ENCODE measurements around the gene NCOA5.
A peak's percentile ranks its signal among the peaks of the same experiment; 100 is the strongest.

NCOA5 gene

DNA sequence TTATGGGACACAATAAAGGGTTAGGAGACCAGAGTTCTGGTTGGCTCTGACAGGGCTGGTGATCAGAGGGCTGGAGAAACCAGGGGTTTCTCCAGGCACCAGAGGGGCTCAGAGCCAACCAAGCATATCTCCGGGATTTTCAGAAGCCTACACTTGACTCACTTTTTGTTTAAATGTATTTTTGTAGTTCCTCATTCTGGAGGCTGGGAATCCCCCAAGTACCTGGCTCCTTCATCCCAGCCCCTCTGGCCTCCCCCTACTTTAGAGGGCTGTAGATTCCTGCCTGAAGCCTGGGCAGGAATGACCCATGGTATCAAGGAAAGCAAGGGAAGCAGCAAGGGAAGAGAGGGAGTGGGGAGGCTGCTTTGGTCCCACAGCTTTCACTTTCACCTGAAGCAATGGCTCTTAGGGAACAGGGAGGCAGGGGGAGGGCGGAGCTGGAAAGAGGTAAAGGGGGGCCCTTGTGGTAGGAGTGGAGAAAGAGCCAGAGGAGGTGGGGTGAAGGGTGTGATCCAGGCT is 29.3 kb upstream of the NCOA5 start:
- peak; percentile 61 for DNase-seq (ENCODE audit: low spot score)
- TF ChIP-seq, protein P1, sequence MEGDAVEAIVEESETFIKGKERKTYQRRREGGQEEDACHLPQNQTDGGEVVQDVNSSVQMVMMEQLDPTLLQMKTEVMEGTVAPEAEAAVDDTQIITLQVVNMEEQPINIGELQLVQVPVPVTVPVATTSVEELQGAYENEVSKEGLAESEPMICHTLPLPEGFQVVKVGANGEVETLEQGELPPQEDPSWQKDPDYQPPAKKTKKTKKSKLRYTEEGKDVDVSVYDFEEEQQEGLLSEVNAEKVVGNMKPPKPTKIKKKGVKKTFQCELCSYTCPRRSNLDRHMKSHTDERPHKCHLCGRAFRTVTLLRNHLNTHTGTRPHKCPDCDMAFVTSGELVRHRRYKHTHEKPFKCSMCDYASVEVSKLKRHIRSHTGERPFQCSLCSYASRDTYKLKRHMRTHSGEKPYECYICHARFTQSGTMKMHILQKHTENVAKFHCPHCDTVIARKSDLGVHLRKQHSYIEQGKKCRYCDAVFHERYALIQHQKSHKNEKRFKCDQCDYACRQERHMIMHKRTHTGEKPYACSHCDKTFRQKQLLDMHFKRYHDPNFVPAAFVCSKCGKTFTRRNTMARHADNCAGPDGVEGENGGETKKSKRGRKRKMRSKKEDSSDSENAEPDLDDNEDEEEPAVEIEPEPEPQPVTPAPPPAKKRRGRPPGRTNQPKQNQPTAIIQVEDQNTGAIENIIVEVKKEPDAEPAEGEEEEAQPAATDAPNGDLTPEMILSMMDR (IDR thresholded peaks at IDR 0.05; ENCODE audit: extremely low read depth, missing control alignments): no peak

DNA sequence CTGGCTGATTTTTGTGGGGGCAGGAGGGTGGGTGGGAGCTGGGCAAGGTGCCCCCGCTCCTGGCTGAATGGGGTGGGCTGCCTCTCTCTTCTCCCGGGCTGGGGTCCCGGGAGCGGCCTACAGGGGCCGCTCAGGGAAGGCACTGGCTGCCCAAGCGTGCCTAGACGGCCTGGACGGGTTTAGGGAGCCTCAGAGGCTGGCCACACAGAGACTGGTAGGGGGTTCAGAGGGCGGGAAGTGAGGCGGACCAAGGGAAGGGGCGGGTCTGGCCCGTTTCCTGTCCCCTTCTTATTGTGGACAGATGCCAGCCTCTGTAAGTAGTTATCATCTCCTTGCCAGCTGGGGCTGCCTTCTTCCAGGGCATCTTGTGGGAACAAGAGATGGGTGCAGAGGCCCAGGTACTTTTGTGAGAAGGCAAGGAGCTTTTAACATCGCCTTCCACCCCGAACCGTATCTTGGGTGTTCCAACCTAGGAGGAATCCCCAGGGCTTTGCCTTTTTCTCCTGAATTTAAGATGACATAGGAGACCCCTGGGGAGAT is 28.8 kb upstream of the NCOA5 start:
- DNase-seq (ENCODE audit: low spot score): peak; percentile 47
- TF ChIP-seq, protein P1 (IDR thresholded peaks at IDR 0.05; ENCODE audit: extremely low read depth, missing control alignments): no peak

DNA sequence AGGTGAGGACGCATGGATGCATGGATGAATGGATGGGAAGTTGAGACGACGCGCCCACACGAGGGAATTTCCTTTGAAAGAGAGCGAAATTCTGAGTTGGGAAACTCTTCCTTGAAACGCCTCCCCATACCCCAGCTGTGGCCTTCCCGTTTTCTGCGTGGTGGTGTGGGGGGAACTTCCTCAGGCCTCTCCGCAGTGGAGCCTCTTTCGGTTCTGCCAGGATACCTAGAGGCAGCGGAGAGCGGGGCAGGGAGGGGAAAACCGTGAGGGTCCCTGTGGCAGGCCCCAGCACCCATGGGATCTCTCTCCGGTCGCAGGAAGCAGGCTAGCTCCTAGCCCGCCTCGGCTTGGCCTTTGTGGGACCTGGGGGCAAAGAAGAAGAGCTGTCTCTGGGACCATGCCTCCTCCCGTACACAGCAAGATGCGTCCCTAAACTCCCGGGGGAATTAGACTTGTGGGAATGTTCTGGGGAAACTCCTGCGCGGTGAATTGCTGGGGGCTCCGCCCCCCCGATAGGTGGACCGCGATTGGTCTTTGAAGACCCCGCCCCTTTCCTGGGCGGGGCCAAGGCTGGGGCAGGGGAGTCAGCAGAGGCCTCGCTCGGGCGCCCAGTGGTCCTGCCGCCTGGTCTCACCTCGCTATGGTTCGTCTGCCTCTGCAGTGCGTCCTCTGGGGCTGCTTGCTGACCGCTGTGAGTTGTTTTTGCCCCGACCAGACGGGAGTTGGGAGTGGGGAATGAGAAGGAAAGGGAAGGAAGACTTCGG is 28.1 kb upstream of the NCOA5 start, which contains the start of gene CD40:
CD40 (plus strand) TSS at position 611 of the 764 bp plus-strand sequence; CDS start at position 641, 30 bp downstream.
- TF ChIP-seq, protein P1 (IDR thresholded peaks at IDR 0.05; ENCODE audit: extremely low read depth, missing control alignments): no peak
- DNase-seq (ENCODE audit: low spot score): peak; percentile 89

DNA sequence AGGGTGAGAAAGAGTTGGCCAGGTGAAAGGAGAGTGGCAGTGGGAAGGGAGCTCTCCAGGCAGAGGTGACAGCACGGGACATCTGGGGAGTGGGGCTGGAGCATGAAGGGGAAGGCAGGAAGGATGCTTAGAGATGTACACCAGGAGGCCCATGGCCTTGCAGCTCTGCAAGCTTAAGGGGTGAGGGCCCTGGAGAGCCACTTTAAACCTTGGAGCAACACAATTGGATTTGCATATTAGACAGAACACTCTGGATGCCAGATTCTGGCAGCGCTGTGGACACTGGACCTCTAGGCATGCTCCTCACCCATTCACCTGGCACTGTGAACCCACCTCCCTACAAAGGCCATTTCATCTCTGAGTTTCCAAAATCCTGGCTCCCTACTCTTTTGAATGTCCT is 24.7 kb upstream of the NCOA5 start:
- DNase-seq (ENCODE audit: low spot score): no peak
- TF ChIP-seq, protein P1 (IDR thresholded peaks at IDR 0.05; ENCODE audit: extremely low read depth, missing control alignments): no peak

DNA sequence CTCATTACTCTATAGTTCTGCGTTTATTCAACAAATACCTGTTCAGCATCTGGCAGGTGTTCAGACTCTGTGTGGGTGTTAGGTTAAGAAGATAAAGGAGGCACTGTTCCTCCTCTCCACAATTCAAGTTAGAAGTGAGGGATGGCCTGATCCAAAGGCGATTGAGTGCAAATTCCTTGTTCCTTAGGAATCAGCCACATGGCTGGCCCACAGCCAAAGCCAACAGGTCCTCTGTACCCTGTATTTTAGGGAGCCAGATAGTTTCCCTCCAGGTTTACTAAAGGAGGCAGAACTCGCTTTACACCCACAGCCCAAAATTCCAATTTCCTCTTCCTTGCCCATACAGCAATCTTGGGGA is 23.3 kb upstream of the NCOA5 start:
- TF ChIP-seq, protein P1 (IDR thresholded peaks at IDR 0.05; ENCODE audit: extremely low read depth, missing control alignments): no peak
- no peak for DNase-seq (ENCODE audit: low spot score)

DNA sequence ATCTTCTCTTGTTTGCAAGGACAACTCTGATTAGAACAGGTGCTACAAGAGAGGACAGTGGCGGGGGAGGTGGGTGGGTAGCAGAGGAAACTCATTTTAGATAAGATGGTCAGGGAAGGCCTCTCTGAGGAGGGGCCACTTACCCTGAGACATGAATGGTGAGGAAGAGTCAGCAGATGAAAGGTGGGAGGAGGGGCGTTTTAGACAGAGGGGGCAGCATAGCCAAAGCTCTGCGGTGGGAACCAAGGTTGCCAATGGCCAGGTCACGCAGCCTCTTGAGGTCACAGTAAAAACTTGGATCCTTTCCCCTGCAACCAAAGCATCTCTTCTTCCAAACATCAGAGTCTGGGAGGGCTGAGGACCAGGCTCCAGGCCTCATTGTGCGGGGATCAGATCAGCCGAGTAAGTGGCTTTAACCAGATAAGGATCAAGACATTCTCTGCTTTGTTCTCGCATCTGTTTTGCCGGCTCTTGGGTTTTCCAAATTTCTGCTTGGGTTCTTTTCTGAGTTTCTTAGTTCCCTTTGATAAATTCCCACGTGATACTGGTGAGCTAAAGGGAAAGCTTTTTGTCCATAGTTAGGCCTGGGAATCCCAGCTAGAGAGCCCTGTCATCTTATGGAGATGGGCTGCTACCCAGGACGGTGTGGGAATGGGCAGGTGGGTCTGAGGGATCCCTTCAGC is 22.8 kb upstream of the NCOA5 start:
- DNase-seq (ENCODE audit: low spot score): no peak
- TF ChIP-seq, protein P1 (IDR thresholded peaks at IDR 0.05; ENCODE audit: extremely low read depth, missing control alignments): no peak

DNA sequence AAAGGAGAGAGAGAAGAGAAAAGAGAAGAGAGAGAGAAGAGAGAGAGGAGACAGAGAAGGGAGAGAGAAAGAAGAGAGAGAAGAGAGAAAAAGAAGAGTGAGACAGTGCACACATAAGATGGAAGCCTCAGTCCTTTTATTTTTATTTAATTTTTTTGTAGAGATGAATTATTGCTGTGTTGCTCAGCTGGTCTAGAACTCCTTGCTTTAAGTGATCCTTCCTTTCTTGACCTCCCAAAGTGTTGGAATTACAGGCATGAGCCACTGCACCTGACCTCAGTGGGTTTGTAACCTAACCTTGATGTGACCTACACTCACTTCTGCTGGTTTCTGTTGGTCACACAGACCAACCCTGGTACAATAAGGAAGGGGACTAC is 22.1 kb upstream of the NCOA5 start:
- TF ChIP-seq, protein P1 (IDR thresholded peaks at IDR 0.05; ENCODE audit: extremely low read depth, missing control alignments): no peak
- no peak for DNase-seq (ENCODE audit: low spot score)
